Spleen (tissue), 7 donors: ENCODE results near the gene INTS4.

Source experiments
- CTCF ChIP-seq, 11 experiments: fragments of 200-600 bp in 7 of 11; fragments of 450-650 bp in 4 of 11; sonication (generic) in 4 of 11; IDR thresholded peaks in 8 of 11; conservative IDR thresholded peaks in 3 of 11; 1 replicate in 7 of 11; 2 replicates in 4 of 11; pipeline versions ENCODE4 v1.4.0 to v1.8.0; 2016 to 2021; ENCODE audit warnings: antibody characterized with exemption in 11 of 11, inconsistent platforms in 4 of 11, mild to moderate bottlenecking in 1 of 11
- POLR2AphosphoS5 ChIP-seq, 3 donors: sonication (generic); formaldehyde crosslinking; IDR thresholded peaks; one replicate each; pipeline ENCODE4 v1.5.1; 2017; ENCODE audit warnings: antibody characterized with exemption in 3 of 3
- donor health status: DM: no; HTN: no; CAD: no; lungs with moderate emphysema.
- donor health status: DM: no; HTN: no; CAD: no.
- donor health status: DM: no; HTN: no; CAD: no.

- TF ChIP-seq POLR2AphosphoS5 (IDR thresholded peaks at IDR 0.05) (no peak), CTCF (IDR thresholded peaks at IDR 0.05 in 8 of 11, conservative IDR thresholded peaks at IDR 0.05 in 3 of 11) (no peak)
Measured at GRCh38 chr11:78011301-78011700, 16.8 kb upstream of the INTS4 start.
